Measurements from ENCODE around the gene CFAP45. TPM values are rescaled to one million over a fixed set of nuclear protein-coding genes. Genes with fewer than 3 reads are reported as not detected.

Gene CFAP45
- total RNA-seq, 1 experiment from 2014 or later, result 9.3 TPM

DNA sequence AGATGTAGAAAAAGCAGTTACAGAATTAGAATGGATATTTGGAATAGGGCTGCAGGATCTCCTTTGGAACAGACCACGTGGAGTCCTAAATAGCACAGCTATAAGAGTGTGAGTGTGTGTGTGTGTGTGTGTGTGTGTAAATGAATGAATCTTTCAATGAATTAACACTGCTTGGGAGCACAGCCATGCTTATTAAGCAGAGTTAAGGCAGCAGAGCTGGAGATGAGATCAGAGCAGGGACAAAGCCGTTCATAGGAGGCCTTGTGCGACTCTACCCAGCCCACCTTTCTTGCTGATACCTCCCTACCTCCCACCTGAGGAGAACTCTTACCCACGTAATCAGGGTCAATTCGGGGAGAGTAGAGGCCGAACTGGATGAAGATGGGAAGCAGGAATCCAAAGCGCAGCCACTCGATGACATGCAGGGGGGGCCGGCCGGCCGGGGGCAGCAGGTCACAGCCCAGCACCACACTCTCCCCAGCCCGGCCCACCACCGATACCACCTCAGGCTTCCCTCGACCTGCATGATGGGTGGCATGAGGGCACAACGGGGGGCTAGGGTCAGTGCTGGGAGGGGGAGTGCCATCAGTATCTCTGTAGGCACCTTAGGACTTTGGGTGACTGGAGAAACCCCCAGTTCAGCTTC, 42.8 kb upstream of the CFAP45 start:
- CTCF ChIA-PET, result interaction anchor here (0.6 kb wide), 1 partner anchor 100 kb away, joined by 3 read pairs; no protein-coding TSS in a partner anchor
- 0 out of 2 replicates have a peak, but pooled peaks cover 4% of the 10 kb centered on the region for H3K36me3 ChIP-seq (ENCODE audit: low read depth)
- intact Hi-C loops (cut with micrococcal nuclease; ENCODE audit: unreplicated experiment), result no loop called here
- no TSS peak for BruUV-seq (replicated peaks)
- POLR2A ChIA-PET (ENCODE audit: unreplicated experiment), result no interaction called here
- TF ChIP-seq, protein P1, sequence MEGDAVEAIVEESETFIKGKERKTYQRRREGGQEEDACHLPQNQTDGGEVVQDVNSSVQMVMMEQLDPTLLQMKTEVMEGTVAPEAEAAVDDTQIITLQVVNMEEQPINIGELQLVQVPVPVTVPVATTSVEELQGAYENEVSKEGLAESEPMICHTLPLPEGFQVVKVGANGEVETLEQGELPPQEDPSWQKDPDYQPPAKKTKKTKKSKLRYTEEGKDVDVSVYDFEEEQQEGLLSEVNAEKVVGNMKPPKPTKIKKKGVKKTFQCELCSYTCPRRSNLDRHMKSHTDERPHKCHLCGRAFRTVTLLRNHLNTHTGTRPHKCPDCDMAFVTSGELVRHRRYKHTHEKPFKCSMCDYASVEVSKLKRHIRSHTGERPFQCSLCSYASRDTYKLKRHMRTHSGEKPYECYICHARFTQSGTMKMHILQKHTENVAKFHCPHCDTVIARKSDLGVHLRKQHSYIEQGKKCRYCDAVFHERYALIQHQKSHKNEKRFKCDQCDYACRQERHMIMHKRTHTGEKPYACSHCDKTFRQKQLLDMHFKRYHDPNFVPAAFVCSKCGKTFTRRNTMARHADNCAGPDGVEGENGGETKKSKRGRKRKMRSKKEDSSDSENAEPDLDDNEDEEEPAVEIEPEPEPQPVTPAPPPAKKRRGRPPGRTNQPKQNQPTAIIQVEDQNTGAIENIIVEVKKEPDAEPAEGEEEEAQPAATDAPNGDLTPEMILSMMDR (conservative IDR thresholded peaks at IDR 0.05), result no peak
- TF ChIP-seq EZH2 (IDR thresholded peaks at IDR 0.05; ENCODE audit: low read depth), result no peak
- peaks cover under 1% of the 10 kb centered on the region; the same call in 1 of the 2 replicates for H3F3A ChIP-seq (ENCODE audit: insufficient read depth, low read depth)
- H3K9me2 ChIP-seq (ENCODE audit: insufficient read depth), result no peaks in the 10 kb centered on the region
- no peak overlapping the region for H3K4me3 ChIP-seq
- no peaks in the 10 kb centered on the region for H3K27me3 ChIP-seq (ENCODE audit: insufficient read depth, low read depth)
- no peaks in the 10 kb centered on the region for H3K9me3 ChIP-seq (ENCODE audit: insufficient read depth, low read depth)
- no peak overlapping the region for H2AFZ ChIP-seq
- no peak overlapping the region for H3K4me2 ChIP-seq
- no peak overlapping the region for H3K27ac ChIP-seq
- DNase-seq, result no peak
- no peaks in the 10 kb centered on the region for H4K20me1 ChIP-seq (ENCODE audit: insufficient read depth)
- peaks cover 43% of the 10 kb centered on the region for H3K4me1 ChIP-seq (replicated peaks; ENCODE audit: insufficient read depth)
- H3K79me2 ChIP-seq (ENCODE audit: low read depth), result peaks cover 18% of the 10 kb centered on the region; the same call in 1 of the 2 replicates

DNA sequence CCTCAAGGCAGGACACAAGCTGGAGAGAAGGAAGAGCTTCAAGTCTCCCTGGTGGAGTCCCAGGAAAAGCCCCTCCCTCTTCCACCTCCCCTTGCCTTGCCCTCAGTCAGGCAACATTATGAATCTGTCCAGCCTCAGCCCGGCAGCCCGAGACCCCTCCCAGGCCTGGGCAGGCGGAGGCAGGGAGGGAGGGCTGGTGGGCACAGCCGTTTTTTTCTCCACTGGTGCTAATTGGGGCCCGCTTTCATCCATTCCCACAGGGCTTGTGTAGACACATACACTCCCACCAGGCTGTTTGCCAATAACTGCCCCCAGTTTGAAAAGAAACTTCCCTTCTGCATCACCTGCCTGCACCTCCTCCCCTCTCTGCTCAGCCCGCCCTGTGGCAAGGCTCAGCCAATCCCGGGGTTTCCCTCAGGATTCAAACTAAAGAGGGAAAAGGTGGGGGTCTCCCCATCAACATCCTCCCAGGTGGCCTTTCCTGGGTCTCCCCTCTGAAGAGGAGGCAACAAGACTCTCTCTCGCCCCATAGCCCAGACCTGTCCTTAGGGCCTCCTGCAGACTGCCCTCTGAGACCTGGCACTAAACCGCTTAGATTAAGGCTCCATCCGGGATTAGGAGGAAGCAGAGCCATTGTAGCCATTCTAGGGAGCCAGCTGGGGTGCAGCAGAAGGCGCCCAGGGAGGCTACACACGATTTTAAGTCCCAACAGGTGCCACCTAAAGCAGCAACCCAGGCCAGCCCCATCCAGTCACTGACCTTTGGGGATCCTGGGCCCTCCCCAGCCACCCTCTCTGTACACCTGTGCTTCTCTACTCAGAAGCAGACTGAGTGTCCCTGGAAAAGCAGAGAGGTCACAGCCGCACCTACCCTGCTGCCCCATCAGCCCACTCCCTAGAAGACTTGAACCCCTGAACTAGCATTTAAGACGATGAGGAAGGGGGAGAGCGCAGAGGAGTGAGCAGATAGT, 41.9 kb upstream of the CFAP45 start:
- Histone ChIP-seq H3K9me2 (ENCODE audit: insufficient read depth) (no peaks in the 10 kb centered on the region), H3K4me2 (no peak overlapping the region), H3K27me3 (ENCODE audit: insufficient read depth, low read depth) (no peaks in the 10 kb centered on the region), H3K27ac (no peak overlapping the region), H3K4me3 (no peak overlapping the region), H3F3A (ENCODE audit: insufficient read depth, low read depth) (peaks cover 9% of the 10 kb centered on the region; the same call in 1 of the 2 replicates), H4K20me1 (ENCODE audit: insufficient read depth) (no peaks in the 10 kb centered on the region), H3K79me2 (ENCODE audit: low read depth) (peaks cover 18% of the 10 kb centered on the region; the same call in 1 of the 2 replicates), H2AFZ (no peak overlapping the region), H3K9me3 (ENCODE audit: insufficient read depth, low read depth) (no peaks in the 10 kb centered on the region), H3K36me3 (ENCODE audit: low read depth) (0 out of 2 replicates have a peak, but pooled peaks cover 4% of the 10 kb centered on the region), H3K4me1 (replicated peaks; ENCODE audit: insufficient read depth) (peaks cover 48% of the 10 kb centered on the region)
- BruUV-seq (replicated peaks), result no TSS peak
- intact Hi-C loops (cut with micrococcal nuclease; ENCODE audit: unreplicated experiment), result no loop called here
- TF ChIP-seq EZH2 (IDR thresholded peaks at IDR 0.05; ENCODE audit: low read depth), result no peak
- TF ChIP-seq, protein P1 (conservative IDR thresholded peaks at IDR 0.05), result no peak
- DNase-seq, result no peak
- ChIA-PET POLR2A (ENCODE audit: unreplicated experiment) (interaction anchor here (0.5 kb wide), 1 partner anchor 28 kb away, joined by 11 read pairs; no protein-coding TSS in a partner anchor), CTCF (interaction anchor here (0.6 kb wide), 1 partner anchor 101 kb away, joined by 3 read pairs; no protein-coding TSS in a partner anchor)

DNA sequence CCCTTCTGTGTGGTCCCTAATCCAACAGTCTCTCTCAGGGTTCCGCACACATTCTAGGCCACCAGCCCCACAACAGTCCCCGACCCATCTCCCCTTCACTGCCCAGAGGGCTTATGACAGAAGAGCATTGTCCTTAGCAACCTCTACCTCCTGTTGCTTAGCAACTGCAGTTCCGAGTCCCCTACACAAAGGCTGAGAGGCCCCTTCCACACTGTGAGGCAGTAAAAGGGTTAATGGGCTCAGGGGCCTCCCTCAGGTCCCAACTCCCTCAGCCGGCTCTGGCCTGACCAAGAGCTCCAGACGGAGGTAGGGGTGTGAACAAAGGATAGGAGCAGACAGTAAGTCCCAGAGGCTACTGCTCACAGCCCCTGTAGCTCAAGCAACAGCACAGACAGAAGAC, 41.2 kb upstream of the CFAP45 start:
- Histone ChIP-seq H3K9me2 (ENCODE audit: insufficient read depth) (no peaks in the 10 kb centered on the region), H4K20me1 (ENCODE audit: insufficient read depth) (no peaks in the 10 kb centered on the region), H3K4me3 (no peak overlapping the region), H3K36me3 (ENCODE audit: low read depth) (0 out of 2 replicates have a peak, but pooled peaks cover 4% of the 10 kb centered on the region), H3K4me1 (replicated peaks; ENCODE audit: insufficient read depth) (peaks cover 46% of the 10 kb centered on the region), H2AFZ (no peak overlapping the region), H3K9me3 (ENCODE audit: insufficient read depth, low read depth) (no peaks in the 10 kb centered on the region), H3K79me2 (ENCODE audit: low read depth) (peaks cover 18% of the 10 kb centered on the region; the same call in 1 of the 2 replicates), H3F3A (ENCODE audit: insufficient read depth, low read depth) (peaks cover 12% of the 10 kb centered on the region; the same call in 1 of the 2 replicates), H3K4me2 (no peak overlapping the region), H3K27ac (no peak overlapping the region), H3K27me3 (ENCODE audit: insufficient read depth, low read depth) (no peaks in the 10 kb centered on the region)
- ChIA-PET POLR2A (ENCODE audit: unreplicated experiment) (no interaction called here), CTCF (no interaction called here)
- BruUV-seq (replicated peaks), result no TSS peak
- DNase-seq, result no peak
- TF ChIP-seq, protein P1 (conservative IDR thresholded peaks at IDR 0.05), result no peak
- TF ChIP-seq EZH2 (IDR thresholded peaks at IDR 0.05; ENCODE audit: low read depth), result no peak
- intact Hi-C loops (cut with micrococcal nuclease; ENCODE audit: unreplicated experiment), result no loop called here
